K562 (cell line): ENCODE data around the gene MAP3K6. TPM values are rescaled to one million over a fixed set of nuclear protein-coding genes. Genes with fewer than 3 reads are reported as not detected.

Experiments used
- ATAC-seq: fragments of 200-7000 bp; cut with Tn5 transposase; 3 replicates; pipeline ENCODE4 v1.9.1; 2020; ENCODE audit warnings: moderate library complexity
- BruUV-seq: library from RNA; stranded (reverse); fragments of 400-500 nt; replicated peaks from 2 replicates; lab custom pipeline; 2021; lab: Mats Ljungman, UMichigan
- CTCF ChIA-PET: fragments of 300-600 bp; formaldehyde crosslinking; extraction: SDS; loops from one replicate; lab custom pipeline; 2021; ENCODE audit warnings: low intra/inter-chr PET ratio; lab: Yijun Ruan, JAX
- POLR2A ChIA-PET: fragments of 300-600, 350-650 bp; sonication (Branson Sonifier 250); formaldehyde crosslinking; extraction: SDS; loops from one replicate; lab custom pipeline; 2021; ENCODE audit warnings: antibody characterized with exemption, inconsistent platforms; lab: Yijun Ruan, JAX
- DNase-seq, 4 experiments: peaks; one replicate each; pipeline versions ENCODE4 v3.0.0 to v3.0.0-alpha.2; 2011 to 2018; ENCODE audit warnings: low spot score in 3 of 4, mixed read lengths in 3 of 4; ENCODE audit errors: extremely low read depth in 1 of 4
- FAIRE-seq: peaks from 2 replicates; lab custom pipeline; 2011; peaks lifted over from hg19 to GRCh38; lab: Jason Lieb, UNC
- H2AFZ ChIP-seq: 2 replicates; pipeline ENCODE4 v1.6.0; 2011; ENCODE audit warnings: low read depth, low read length, control low read depth, inconsistent platforms
- H3K27ac ChIP-seq: fragments of 200-600 bp; 3 replicates; pipeline ENCODE4 v1.8.0; 2011; ENCODE audit warnings: low read depth, mild to moderate bottlenecking, control low read depth, inconsistent platforms, low read length, moderate library complexity, mixed read lengths; ENCODE audit errors: extremely low read depth
- H3K27me3 ChIP-seq, 2 experiments: fragments of 300-600 bp in 1 of 2; 2 replicates in 1 of 2; 3 replicates in 1 of 2; pipeline versions ENCODE4 v1.6.0 to v1.8.0; 2011; ENCODE audit warnings: inconsistent platforms in 2 of 2, low read length in 2 of 2, mild to moderate bottlenecking in 1 of 2, mixed read lengths in 1 of 2, moderate library complexity in 1 of 2; ENCODE audit not compliant: control insufficient read depth in 2 of 2, insufficient read depth in 2 of 2
- H3K36me3 ChIP-seq: fragments of 300-600 bp; 3 replicates; pipeline ENCODE4 v1.8.0; 2011; ENCODE audit warnings: mild to moderate bottlenecking, low read length, inconsistent platforms; ENCODE audit not compliant: control insufficient read depth, insufficient read depth
- H3K4me1 ChIP-seq, 2 experiments: fragments of 200-600 bp in 1 of 2; replicated peaks in 1 of 2; 2 replicates in 1 of 2; 3 replicates in 1 of 2; pipeline versions ENCODE4 v1.5.1 to v1.8.0; 2011; ENCODE audit warnings: inconsistent platforms in 2 of 2, low read length in 2 of 2, mild to moderate bottlenecking in 1 of 2, mixed read lengths in 1 of 2, moderate library complexity in 1 of 2; ENCODE audit not compliant: control insufficient read depth in 2 of 2, insufficient read depth in 2 of 2
- H3K4me2 ChIP-seq: 2 replicates; pipeline ENCODE4 v1.6.1; 2011; ENCODE audit warnings: low read length, control low read depth, inconsistent platforms, mixed read lengths; ENCODE audit not compliant: insufficient read depth
- H3K4me3 ChIP-seq: fragments of 200-600 bp; sonication (generic), shearing (Covaris generic); 2 replicates; pipeline ENCODE4 v1.5.1; 2016; ENCODE audit warnings: control low read depth, inconsistent platforms
- H3K79me2 ChIP-seq: fragments of 200-600 bp; 3 replicates; pipeline ENCODE4 v1.8.0; 2011; ENCODE audit warnings: low read length, inconsistent platforms; ENCODE audit not compliant: control insufficient read depth, insufficient read depth
- H3K9ac ChIP-seq, 2 experiments: 2 replicates each; pipeline versions ENCODE4 v1.6.0 to v1.6.1; 2011; ENCODE audit warnings: low read depth in 2 of 2, low read length in 2 of 2, control low read depth in 1 of 2, inconsistent platforms in 1 of 2, mild to moderate bottlenecking in 1 of 2, mixed read lengths in 1 of 2; ENCODE audit not compliant: insufficient read depth in 1 of 2
- H3K9me1 ChIP-seq: one replicate; pipeline ENCODE4 v1.6.0; 2011; ENCODE audit warnings: inconsistent platforms, mild to moderate bottlenecking, low read length, moderate library complexity; ENCODE audit not compliant: control insufficient read depth, insufficient read depth
- H3K9me3 ChIP-seq: replicated peaks from 2 replicates; pipeline ENCODE4 v1.5.1; 2011; ENCODE audit warnings: low read depth, low read length, inconsistent platforms; ENCODE audit not compliant: control insufficient read depth, insufficient read depth
- H4K20me1 ChIP-seq: replicated peaks from 2 replicates; pipeline ENCODE4 v1.6.1; 2011; ENCODE audit warnings: low read length, inconsistent platforms, mixed read lengths; ENCODE audit not compliant: control insufficient read depth, insufficient read depth
- ARID2 ChIP-seq: fragments of 450-650 bp; IDR thresholded peaks from 2 replicates; pipeline ENCODE4 v1.6.1; 2017; ENCODE audit warnings: antibody characterized with exemption, mild to moderate bottlenecking
- CEBPZ ChIP-seq: fragments of 150-350 bp; IDR thresholded peaks from 2 replicates; pipeline ENCODE4 v1.6.1; 2014; ENCODE audit warnings: low read depth, mild to moderate bottlenecking, low read length, borderline replicate concordance
- E2F8 ChIP-seq: fragments of 450-650 bp; IDR thresholded peaks from 2 replicates; pipeline ENCODE4 v1.7.1; 2018; ENCODE audit warnings: mild to moderate bottlenecking, low read depth; ENCODE audit not compliant: partially characterized antibody
- KDM1A ChIP-seq, 2 experiments: fragments of 450-650 bp; IDR thresholded peaks; 2 replicates each; pipeline ENCODE4 v1.6.1; 2016; ENCODE audit warnings: mild to moderate bottlenecking in 2 of 2
- POLR2A ChIP-seq: fragments of 450-650 bp; conservative IDR thresholded peaks from 2 replicates; pipeline ENCODE4 v1.6.1; 2016
- POLR2AphosphoS5 ChIP-seq: IDR thresholded peaks from 2 replicates; pipeline ENCODE4 v1.6.1; 2011; ENCODE audit warnings: mild to moderate bottlenecking, low read depth, low read length, moderate library complexity; ENCODE audit not compliant: control insufficient read depth, insufficient read depth
- RBM22 ChIP-seq: fragments of 200-400 bp; formaldehyde crosslinking; IDR thresholded peaks from 2 replicates; pipeline ENCODE4 v1.6.1; 2018; ENCODE audit warnings: low read length, low read depth; ENCODE audit not compliant: poor library complexity, severe bottlenecking
- SUPT5H ChIP-seq: fragments of 450-650 bp; IDR thresholded peaks from 2 replicates; pipeline ENCODE4 v1.6.1; 2016
- TARDBP ChIP-seq: fragments of 450-650 bp; IDR thresholded peaks from 2 replicates; pipeline ENCODE4 v1.6.1; 2016
- ZBTB7A ChIP-seq: IDR thresholded peaks from 2 replicates; pipeline ENCODE4 v1.6.1; 2011; ENCODE audit warnings: low read depth, mild to moderate bottlenecking, low read length, moderate library complexity, borderline replicate concordance; ENCODE audit not compliant: control insufficient read depth
- ZNF282 ChIP-seq: sonication (generic); formaldehyde crosslinking; IDR thresholded peaks from 2 replicates; pipeline ENCODE4 v1.8.1; 2023; ENCODE audit warnings: missing genetic modification reagents
- ZNF586 ChIP-seq: fragments of 450-650 bp; formaldehyde crosslinking; conservative IDR thresholded peaks from 2 replicates; pipeline ENCODE4 v1.4.0; 2020; ENCODE audit warnings: mild to moderate bottlenecking, moderate library complexity
- WGBS: fragments of 100-300 bp; shearing (Covaris generic); methylation state at CpG from one replicate; pipeline ENCODE4 v1.1.6; 2016; ENCODE audit warnings: low coverage, mixed read lengths; ENCODE audit not compliant: insufficient coverage; ENCODE audit errors: missing lambda C conversion rate; 5-methylcytosine and 5-hydroxymethylcytosine counted together
- in situ Hi-C: fragments of 300-500 bp; cut with MboI; formaldehyde crosslinking; loops from 4 replicates; pipeline ENCODE4 v1.15.0; 2018; ENCODE audit warnings: inconsistent platforms, mixed read lengths
- intact Hi-C: fragments of 100-400 bp; cut with micrococcal nuclease; formaldehyde crosslinking; loops from 2 replicates; pipeline ENCODE4 v1.14.2; 2022
- polyA plus RNA-seq, 8 experiments: library from polyadenylated mRNA; depleted of rRNA in 4 of 8; stranded (reverse) in 5 of 8; unstranded in 3 of 8; fragments of >200 nt; fragmentation: Nextera tagmentation in 2 of 8; fragmentation: Illumina TruSeq in 1 of 8; extraction: Ambion mirVana in 2 of 8; extraction: Trizol in 1 of 8; gene quantifications; 2 replicates each; pipeline versions ENCODE4 v1.2.1 to v1.2.3, GENCODE V29; 2011 to 2014; ENCODE audit warnings: inconsistent platforms in 1 of 8, missing spikeins in 1 of 8
- total RNA-seq, 7 experiments: library from RNA; depleted of rRNA in 6 of 7; stranded (reverse); fragments of >200 nt in 6 of 7; fragmentation: Illumina TruSeq in 2 of 7; extraction: Trizol in 2 of 7; gene quantifications; 2 replicates each; pipeline versions ENCODE4 v1.2.1 to v1.2.3, GENCODE V29; 2011 to 2021; ENCODE audit warnings: low replicate concordance in 1 of 7
- TF ChIP-seq, protein P1 (sequence below): fragments of 450-650 bp; formaldehyde crosslinking; IDR thresholded peaks from 2 replicates; pipeline ENCODE4 v1.4.0; 2022; ENCODE audit warnings: missing genetic modification characterization

Gene MAP3K6
- total and polyA plus RNA-seq, 9 of the 15 experiments (the other 6 are each of a cell fraction or from before 2014, with no cell fraction given): 0.99 to 21.9 (median 7.0) TPM

GRCh38 chr1:27400082-27400962 is 33.6 kb upstream of the MAP3K6 start:
- Histone ChIP-seq H3K9me1 (no peaks in the 10 kb centered on the region), H2AFZ (no peak overlapping the region), H3K36me3 (peaks cover 15% of the 10 kb centered on the region; the same call in 2 of the 3 replicates), H3K4me2 (no peak overlapping the region), H4K20me1 (no peaks in the 10 kb centered on the region), H3K27ac (no peak overlapping the region), H3K9me3 (no peaks in the 10 kb centered on the region), H3K9ac (peak overlapping the region in 1 of 2 experiments; percentile 3; a peak in 1 of 4 replicates), H3K27me3 (no peaks in the 10 kb centered on the region), H3K4me1 (peaks cover 0 to 28% of the 10 kb centered on the region in 2 experiments; a peak in 3 of 5 replicates), H3K79me2 (no peaks in the 10 kb centered on the region), H3K4me3 (no peak overlapping the region)
- no peak for DNase-seq
- CTCF ChIA-PET: interaction anchor here (0.8 kb wide), 1 partner anchor 206 kb away, joined by 3 read pairs; no protein-coding TSS in a partner anchor
- 43% methylated on average over 13 of the region's 13 CpGs for WGBS
- FAIRE-seq: peak; percentile 49
- no TSS peak for BruUV-seq
- in situ Hi-C loops (no loop called here), intact Hi-C loops (no loop called here)
- no peak for ATAC-seq
- POLR2A ChIA-PET: interaction anchor here (0.5 to 2.8 kb wide), 7 partner anchors 10 to 248 kb away, joined by 3 to 23 read pairs (median 3); partner anchors contain the start of gene SYTL1
- TF ChIP-seq TARDBP (peak; percentile 18), ZNF586 (no peak), KDM1A (IDR thresholded peaks at IDR 0.05) (peak in 1 of 2 experiments; percentile 97; a peak in 2 of 4 replicates), POLR2A (peak; percentile 55), ZNF282 (0 out of 2 replicates have a peak, but pooled peaks have one; percentile 23), RBM22 (peak; percentile 79), SUPT5H (0 out of 2 replicates have a peak, but pooled peaks have one; percentile 29), ARID2 (peak; percentile 29; the same call in 1 of the 2 replicates), CEBPZ (no peak), ZBTB7A (0 out of 2 replicates have a peak, but pooled peaks have one; percentile 19), E2F8 (no peak), POLR2AphosphoS5 (peak; percentile 20; the same call in 1 of the 2 replicates)
- TF ChIP-seq, protein P1, sequence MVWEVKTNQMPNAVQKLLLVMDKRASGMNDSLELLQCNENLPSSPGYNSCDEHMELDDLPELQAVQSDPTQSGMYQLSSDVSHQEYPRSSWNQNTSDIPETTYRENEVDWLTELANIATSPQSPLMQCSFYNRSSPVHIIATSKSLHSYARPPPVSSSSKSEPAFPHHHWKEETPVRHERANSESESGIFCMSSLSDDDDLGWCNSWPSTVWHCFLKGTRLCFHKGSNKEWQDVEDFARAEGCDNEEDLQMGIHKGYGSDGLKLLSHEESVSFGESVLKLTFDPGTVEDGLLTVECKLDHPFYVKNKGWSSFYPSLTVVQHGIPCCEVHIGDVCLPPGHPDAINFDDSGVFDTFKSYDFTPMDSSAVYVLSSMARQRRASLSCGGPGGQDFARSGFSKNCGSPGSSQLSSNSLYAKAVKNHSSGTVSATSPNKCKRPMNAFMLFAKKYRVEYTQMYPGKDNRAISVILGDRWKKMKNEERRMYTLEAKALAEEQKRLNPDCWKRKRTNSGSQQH (CRISPR knock-in tag): 0 out of 2 replicates have a peak, but pooled peaks have one; percentile 5
